SK-N-SH treated with all-trans-retinoic acid at 6 μM for 48 hours (cell line): ENCODE data around the gene BEST4.
"Not testable (repeated sequence)": the region's sequence is repeated elsewhere in the genome, so short reads cannot be mapped to it uniquely, and the experiment has no call there.

Experiments used
- ATAC-seq: fragments of 200-7000 bp; cut with Tn5 transposase; 3 replicates; pipeline ENCODE4 v1.9.1; 2020; ENCODE audit warnings: mild to moderate bottlenecking, moderate library complexity
- ARNTL ChIP-seq: fragments of 450-650 bp; formaldehyde crosslinking; IDR thresholded peaks from 2 replicates; pipeline ENCODE4 v1.5.0; 2020; ENCODE audit warnings: low read depth, mild to moderate bottlenecking, moderate library complexity, borderline replicate concordance
- CREB5 ChIP-seq: fragments of 250-450 bp; sonication (Bioruptor Pico); IDR thresholded peaks from 2 replicates; pipeline ENCODE4 v1.5.1; 2020; ENCODE audit warnings: low read depth, mild to moderate bottlenecking, moderate library complexity
- CSRNP3 ChIP-seq: fragments of 250-450 bp; sonication (Bioruptor Pico); IDR thresholded peaks from 2 replicates; pipeline ENCODE4 v1.5.1; 2021; ENCODE audit warnings: mild to moderate bottlenecking, moderate library complexity
- GLIS3 ChIP-seq: fragments of 250-450 bp; sonication (Bioruptor Pico); IDR thresholded peaks from 2 replicates; pipeline ENCODE4 v1.5.0; 2020; ENCODE audit warnings: mild to moderate bottlenecking, moderate library complexity
- ISL1 ChIP-seq: fragments of 250-450 bp; sonication (Bioruptor Pico); IDR thresholded peaks from 2 replicates; pipeline ENCODE4 v2.1.2; 2022; ENCODE audit warnings: mild to moderate bottlenecking, moderate library complexity
- PATZ1 ChIP-seq: fragments of 250-450 bp; sonication (Bioruptor Pico); IDR thresholded peaks from 2 replicates; pipeline ENCODE4 v1.8.0; 2020; ENCODE audit warnings: mild to moderate bottlenecking, moderate library complexity, borderline replicate concordance
- POU6F1 ChIP-seq: fragments of 250-450 bp; sonication (Bioruptor Pico); IDR thresholded peaks from 2 replicates; pipeline ENCODE4 v1.8.0; 2021; ENCODE audit warnings: low read depth, mild to moderate bottlenecking, moderate library complexity, borderline replicate concordance
- PPARA ChIP-seq: fragments of 250-450 bp; sonication (Bioruptor Pico); IDR thresholded peaks from 2 replicates; pipeline ENCODE4 v1.5.0; 2020; ENCODE audit warnings: mild to moderate bottlenecking, borderline replicate concordance
- RARB ChIP-seq: fragments of 250-450 bp; sonication (Bioruptor Pico); IDR thresholded peaks from 2 replicates; pipeline ENCODE4 v1.8.0; 2021; ENCODE audit warnings: mild to moderate bottlenecking, moderate library complexity
- ZC3H10 ChIP-seq: fragments of 250-450 bp; sonication (Bioruptor Pico); IDR thresholded peaks from 2 replicates; pipeline ENCODE4 v1.5.1; 2021; ENCODE audit warnings: mild to moderate bottlenecking, moderate library complexity
- ZFP30 ChIP-seq: fragments of 450-650 bp; formaldehyde crosslinking; IDR thresholded peaks from 2 replicates; pipeline ENCODE4 v1.5.0; 2022; ENCODE audit warnings: mild to moderate bottlenecking, moderate library complexity
- ZNF565 ChIP-seq: fragments of 450-650 bp; formaldehyde crosslinking; conservative IDR thresholded peaks from 2 replicates; pipeline ENCODE4 v1.5.0; 2020; ENCODE audit warnings: low read depth, mild to moderate bottlenecking, moderate library complexity
- ZNF8 ChIP-seq: fragments of 450-650 bp; formaldehyde crosslinking; IDR thresholded peaks from 2 replicates; pipeline ENCODE4 v1.5.0; 2020; ENCODE audit warnings: mild to moderate bottlenecking, moderate library complexity

BEST4 gene

GRCh38 chr1:44812822-44813543 is 25.0 kb upstream of the BEST4 start:
- ATAC-seq = no peak
- TF ChIP-seq RARB (CRISPR knock-in tag) (no peak), ARNTL (CRISPR knock-in tag) (no peak), PPARA (no peak), CREB5 (CRISPR knock-in tag) (no peak), POU6F1 (CRISPR knock-in tag) (no peak), CSRNP3 (CRISPR knock-in tag) (no peak), ISL1 (CRISPR knock-in tag) (no peak), ZNF8 (CRISPR knock-in tag) (no peak), ZFP30 (CRISPR knock-in tag) (no peak), ZNF565 (CRISPR knock-in tag) (no peak), PATZ1 (CRISPR knock-in tag) (no peak)

GRCh38 chr1:44811234-44811633 is 23.3 kb upstream of the BEST4 start:
- no peak for ATAC-seq
- TF ChIP-seq PATZ1 (CRISPR knock-in tag) (no peak), ZC3H10 (CRISPR knock-in tag) (peak; percentile 21; the same call in 1 of the 2 replicates)

- not testable (repeated sequence) for ATAC-seq
Observed at GRCh38 chr1:44810762-44811105, 22.8 kb upstream of the BEST4 start.

GRCh38 chr1:44810101-44810761 is 22.3 kb upstream of the BEST4 start:
- no peak for ATAC-seq
- TF ChIP-seq CSRNP3 (CRISPR knock-in tag) (no peak), GLIS3 (CRISPR knock-in tag) (0 out of 2 replicates have a peak, but pooled peaks have one; percentile 7)
